Measurements from ENCODE around the gene IGFN1. TPM values are rescaled to one million over a fixed set of nuclear protein-coding genes. Genes with fewer than 3 reads are reported as not detected.

The IGFN1 gene
- total and polyA plus RNA-seq, 9 of the 15 experiments (the other 6 are each of a cell fraction or from before 2014, with no cell fraction given) = 0.04 TPM; not detected in 8

DNA sequence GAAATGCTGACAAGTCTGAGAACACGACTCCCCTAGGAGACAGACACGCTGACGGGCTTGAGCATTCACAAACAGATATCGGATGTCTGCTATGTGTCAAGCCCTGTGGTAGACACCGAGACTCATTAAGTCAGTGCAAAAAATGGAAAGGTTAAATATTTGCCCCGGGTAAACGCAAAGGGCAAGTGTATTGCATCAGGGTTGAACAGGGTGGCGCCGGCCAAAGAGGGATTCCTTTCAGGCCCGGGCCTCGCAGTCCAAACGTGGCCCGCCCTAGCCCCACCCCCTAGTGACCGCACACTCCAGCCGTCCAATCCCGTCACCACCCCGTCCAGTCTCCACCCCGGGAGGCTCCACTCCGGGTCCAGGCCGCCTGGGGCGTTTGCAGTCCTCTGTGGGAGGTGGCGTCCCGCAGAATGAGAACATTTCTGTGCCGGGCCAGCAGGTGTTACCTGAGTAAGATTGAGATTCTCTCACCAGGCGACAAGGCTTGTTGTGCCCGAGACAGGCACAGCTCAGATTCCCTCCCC lies 20.0 kb upstream of the IGFN1 start (continued):
- TF ChIP-seq NRF1 (conservative IDR thresholded peaks at IDR 0.05 in 1 of 2, IDR thresholded peaks at IDR 0.05 in 1 of 2) = peak; percentile 66 to 70; a peak in 3 of 4 replicates
- no peak for TF ChIP-seq U2AF1 (optimal IDR thresholded peaks at IDR 0.05; ENCODE audit: low read depth, low read length)
- TF ChIP-seq, protein P1, sequence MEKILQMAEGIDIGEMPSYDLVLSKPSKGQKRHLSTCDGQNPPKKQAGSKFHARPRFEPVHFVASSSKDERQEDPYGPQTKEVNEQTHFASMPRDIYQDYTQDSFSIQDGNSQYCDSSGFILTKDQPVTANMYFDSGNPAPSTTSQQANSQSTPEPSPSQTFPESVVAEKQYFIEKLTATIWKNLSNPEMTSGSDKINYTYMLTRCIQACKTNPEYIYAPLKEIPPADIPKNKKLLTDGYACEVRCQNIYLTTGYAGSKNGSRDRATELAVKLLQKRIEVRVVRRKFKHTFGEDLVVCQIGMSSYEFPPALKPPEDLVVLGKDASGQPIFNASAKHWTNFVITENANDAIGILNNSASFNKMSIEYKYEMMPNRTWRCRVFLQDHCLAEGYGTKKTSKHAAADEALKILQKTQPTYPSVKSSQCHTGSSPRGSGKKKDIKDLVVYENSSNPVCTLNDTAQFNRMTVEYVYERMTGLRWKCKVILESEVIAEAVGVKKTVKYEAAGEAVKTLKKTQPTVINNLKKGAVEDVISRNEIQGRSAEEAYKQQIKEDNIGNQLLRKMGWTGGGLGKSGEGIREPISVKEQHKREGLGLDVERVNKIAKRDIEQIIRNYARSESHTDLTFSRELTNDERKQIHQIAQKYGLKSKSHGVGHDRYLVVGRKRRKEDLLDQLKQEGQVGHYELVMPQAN (IDR thresholded peaks at IDR 0.05; ENCODE audit: borderline replicate concordance) = no peak
- TF ChIP-seq ARID1B (IDR thresholded peaks at IDR 0.05) = peak; percentile 71; the same call in 1 of the 2 replicates
- TF ChIP-seq TEAD2 (tag; IDR thresholded peaks at IDR 0.05) = no peak
- TF ChIP-seq, protein P2, sequence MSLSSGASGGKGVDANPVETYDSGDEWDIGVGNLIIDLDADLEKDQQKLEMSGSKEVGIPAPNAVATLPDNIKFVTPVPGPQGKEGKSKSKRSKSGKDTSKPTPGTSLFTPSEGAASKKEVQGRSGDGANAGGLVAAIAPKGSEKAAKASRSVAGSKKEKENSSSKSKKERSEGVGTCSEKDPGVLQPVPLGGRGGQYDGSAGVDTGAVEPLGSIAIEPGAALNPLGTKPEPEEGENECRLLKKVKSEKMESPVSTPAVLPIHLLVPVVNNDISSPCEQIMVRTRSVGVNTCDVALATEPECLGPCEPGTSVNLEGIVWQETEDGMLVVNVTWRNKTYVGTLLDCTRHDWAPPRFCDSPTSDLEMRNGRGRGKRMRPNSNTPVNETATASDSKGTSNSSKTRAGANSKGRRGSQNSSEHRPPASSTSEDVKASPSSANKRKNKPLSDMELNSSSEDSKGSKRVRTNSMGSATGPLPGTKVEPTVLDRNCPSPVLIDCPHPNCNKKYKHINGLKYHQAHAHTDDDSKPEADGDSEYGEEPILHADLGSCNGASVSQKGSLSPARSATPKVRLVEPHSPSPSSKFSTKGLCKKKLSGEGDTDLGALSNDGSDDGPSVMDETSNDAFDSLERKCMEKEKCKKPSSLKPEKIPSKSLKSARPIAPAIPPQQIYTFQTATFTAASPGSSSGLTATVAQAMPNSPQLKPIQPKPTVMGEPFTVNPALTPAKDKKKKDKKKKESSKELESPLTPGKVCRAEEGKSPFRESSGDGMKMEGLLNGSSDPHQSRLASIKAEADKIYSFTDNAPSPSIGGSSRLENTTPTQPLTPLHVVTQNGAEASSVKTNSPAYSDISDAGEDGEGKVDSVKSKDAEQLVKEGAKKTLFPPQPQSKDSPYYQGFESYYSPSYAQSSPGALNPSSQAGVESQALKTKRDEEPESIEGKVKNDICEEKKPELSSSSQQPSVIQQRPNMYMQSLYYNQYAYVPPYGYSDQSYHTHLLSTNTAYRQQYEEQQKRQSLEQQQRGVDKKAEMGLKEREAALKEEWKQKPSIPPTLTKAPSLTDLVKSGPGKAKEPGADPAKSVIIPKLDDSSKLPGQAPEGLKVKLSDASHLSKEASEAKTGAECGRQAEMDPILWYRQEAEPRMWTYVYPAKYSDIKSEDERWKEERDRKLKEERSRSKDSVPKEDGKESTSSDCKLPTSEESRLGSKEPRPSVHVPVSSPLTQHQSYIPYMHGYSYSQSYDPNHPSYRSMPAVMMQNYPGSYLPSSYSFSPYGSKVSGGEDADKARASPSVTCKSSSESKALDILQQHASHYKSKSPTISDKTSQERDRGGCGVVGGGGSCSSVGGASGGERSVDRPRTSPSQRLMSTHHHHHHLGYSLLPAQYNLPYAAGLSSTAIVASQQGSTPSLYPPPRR (CRISPR knock-in tag; IDR thresholded peaks at IDR 0.05; ENCODE audit: borderline replicate concordance) = 0 out of 2 replicates have a peak, but pooled peaks have one; percentile 51
- TF ChIP-seq, protein P3, sequence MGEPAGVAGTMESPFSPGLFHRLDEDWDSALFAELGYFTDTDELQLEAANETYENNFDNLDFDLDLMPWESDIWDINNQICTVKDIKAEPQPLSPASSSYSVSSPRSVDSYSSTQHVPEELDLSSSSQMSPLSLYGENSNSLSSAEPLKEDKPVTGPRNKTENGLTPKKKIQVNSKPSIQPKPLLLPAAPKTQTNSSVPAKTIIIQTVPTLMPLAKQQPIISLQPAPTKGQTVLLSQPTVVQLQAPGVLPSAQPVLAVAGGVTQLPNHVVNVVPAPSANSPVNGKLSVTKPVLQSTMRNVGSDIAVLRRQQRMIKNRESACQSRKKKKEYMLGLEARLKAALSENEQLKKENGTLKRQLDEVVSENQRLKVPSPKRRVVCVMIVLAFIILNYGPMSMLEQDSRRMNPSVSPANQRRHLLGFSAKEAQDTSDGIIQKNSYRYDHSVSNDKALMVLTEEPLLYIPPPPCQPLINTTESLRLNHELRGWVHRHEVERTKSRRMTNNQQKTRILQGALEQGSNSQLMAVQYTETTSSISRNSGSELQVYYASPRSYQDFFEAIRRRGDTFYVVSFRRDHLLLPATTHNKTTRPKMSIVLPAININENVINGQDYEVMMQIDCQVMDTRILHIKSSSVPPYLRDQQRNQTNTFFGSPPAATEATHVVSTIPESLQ (CRISPR knock-in tag; IDR thresholded peaks at IDR 0.05) = 0 out of 2 replicates have a peak, but pooled peaks have one; percentile 49
- TF ChIP-seq, protein P4, sequence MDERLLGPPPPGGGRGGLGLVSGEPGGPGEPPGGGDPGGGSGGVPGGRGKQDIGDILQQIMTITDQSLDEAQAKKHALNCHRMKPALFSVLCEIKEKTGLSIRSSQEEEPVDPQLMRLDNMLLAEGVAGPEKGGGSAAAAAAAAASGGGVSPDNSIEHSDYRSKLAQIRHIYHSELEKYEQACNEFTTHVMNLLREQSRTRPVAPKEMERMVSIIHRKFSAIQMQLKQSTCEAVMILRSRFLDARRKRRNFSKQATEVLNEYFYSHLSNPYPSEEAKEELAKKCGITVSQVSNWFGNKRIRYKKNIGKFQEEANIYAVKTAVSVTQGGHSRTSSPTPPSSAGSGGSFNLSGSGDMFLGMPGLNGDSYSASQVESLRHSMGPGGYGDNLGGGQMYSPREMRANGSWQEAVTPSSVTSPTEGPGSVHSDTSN (CRISPR knock-in tag; IDR thresholded peaks at IDR 0.05; ENCODE audit: low read depth) = no peak
- TF ChIP-seq, protein P4 (tag; conservative IDR thresholded peaks at IDR 0.05; ENCODE audit: low read depth) = peak; percentile 74
- TF ChIP-seq, protein P5, sequence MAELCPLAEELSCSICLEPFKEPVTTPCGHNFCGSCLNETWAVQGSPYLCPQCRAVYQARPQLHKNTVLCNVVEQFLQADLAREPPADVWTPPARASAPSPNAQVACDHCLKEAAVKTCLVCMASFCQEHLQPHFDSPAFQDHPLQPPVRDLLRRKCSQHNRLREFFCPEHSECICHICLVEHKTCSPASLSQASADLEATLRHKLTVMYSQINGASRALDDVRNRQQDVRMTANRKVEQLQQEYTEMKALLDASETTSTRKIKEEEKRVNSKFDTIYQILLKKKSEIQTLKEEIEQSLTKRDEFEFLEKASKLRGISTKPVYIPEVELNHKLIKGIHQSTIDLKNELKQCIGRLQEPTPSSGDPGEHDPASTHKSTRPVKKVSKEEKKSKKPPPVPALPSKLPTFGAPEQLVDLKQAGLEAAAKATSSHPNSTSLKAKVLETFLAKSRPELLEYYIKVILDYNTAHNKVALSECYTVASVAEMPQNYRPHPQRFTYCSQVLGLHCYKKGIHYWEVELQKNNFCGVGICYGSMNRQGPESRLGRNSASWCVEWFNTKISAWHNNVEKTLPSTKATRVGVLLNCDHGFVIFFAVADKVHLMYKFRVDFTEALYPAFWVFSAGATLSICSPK (IDR thresholded peaks at IDR 0.05; ENCODE audit: borderline replicate concordance) = no peak
- no peak for TF ChIP-seq NUFIP1 (IDR thresholded peaks at IDR 0.05; ENCODE audit: partially characterized antibody)
- peak; percentile 74; the same call in 1 of the 2 replicates for TF ChIP-seq ZNF766 (CRISPR knock-in tag; conservative IDR thresholded peaks at IDR 0.05)
- no peak for TF ChIP-seq TAF7 (tag; IDR thresholded peaks at IDR 0.05)
- TF ChIP-seq CTBP1 (IDR thresholded peaks at IDR 0.05; ENCODE audit: borderline replicate concordance) = peak; percentile 87

Measured in K562 (cell line).